IPS-18a (cell line): ENCODE results near the gene SIRT3.

Experiments
- H3K27ac ChIP-seq: one replicate; pipeline ENCODE4 v1.5.1; 2013; ENCODE audit warnings: low read length
- H3K27me3 ChIP-seq: one replicate; pipeline ENCODE4 v1.6.1; 2013; ENCODE audit warnings: mild to moderate bottlenecking, low read length; ENCODE audit not compliant: control insufficient read depth, insufficient read depth
- H3K36me3 ChIP-seq: one replicate; pipeline ENCODE4 v1.6.1; 2013; ENCODE audit warnings: low read depth, low read length; ENCODE audit not compliant: control insufficient read depth
- H3K4me1 ChIP-seq: one replicate; pipeline ENCODE4 v1.6.1; 2013; ENCODE audit warnings: low read depth, low read length; ENCODE audit not compliant: control insufficient read depth
- H3K4me3 ChIP-seq: one replicate; pipeline ENCODE4 v1.5.1; 2013; ENCODE audit warnings: low read length
- H3K9ac ChIP-seq: one replicate; pipeline ENCODE4 v1.6.1; 2013; ENCODE audit warnings: mild to moderate bottlenecking, low read length, moderate library complexity
- H3K9me3 ChIP-seq: one replicate; pipeline ENCODE4 v1.6.1; 2013; ENCODE audit warnings: low read depth, low read length; ENCODE audit not compliant: control insufficient read depth

Gene SIRT3

DNA sequence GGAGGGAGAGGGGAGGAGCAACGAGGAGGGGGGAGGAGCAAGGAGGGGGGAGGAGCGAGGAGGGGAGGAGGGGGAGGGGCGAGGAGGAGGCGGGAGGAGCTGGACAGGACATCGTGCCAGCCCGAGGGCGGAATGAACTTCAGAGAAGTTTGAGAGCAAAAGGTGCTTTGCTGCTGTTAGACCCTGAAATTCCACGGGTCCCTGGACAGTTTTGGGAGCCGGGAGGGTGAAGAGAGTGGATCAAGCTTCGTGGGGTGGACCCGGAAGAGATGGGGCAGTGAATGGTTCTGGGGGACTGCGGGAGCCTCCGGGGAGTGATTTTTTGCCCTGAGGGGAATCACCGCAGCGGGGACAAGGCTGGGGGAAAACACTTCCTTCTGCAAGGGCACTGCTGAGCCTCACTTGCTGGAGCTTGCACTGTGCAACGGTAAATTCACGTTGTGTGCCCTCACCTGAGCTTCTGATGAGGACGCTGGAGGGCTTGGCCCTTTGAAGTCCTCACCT is 31.4 kb upstream of the SIRT3 start:
- no peak overlapping the region for H3K27ac ChIP-seq
- no peaks in the 10 kb centered on the region for H3K9me3 ChIP-seq
- H3K36me3 ChIP-seq = no peaks in the 10 kb centered on the region
- H3K4me3 ChIP-seq = no peak overlapping the region
- peaks cover 9% of the 10 kb centered on the region for H3K4me1 ChIP-seq
- no peak overlapping the region for H3K9ac ChIP-seq
- H3K27me3 ChIP-seq = no peaks in the 10 kb centered on the region

DNA sequence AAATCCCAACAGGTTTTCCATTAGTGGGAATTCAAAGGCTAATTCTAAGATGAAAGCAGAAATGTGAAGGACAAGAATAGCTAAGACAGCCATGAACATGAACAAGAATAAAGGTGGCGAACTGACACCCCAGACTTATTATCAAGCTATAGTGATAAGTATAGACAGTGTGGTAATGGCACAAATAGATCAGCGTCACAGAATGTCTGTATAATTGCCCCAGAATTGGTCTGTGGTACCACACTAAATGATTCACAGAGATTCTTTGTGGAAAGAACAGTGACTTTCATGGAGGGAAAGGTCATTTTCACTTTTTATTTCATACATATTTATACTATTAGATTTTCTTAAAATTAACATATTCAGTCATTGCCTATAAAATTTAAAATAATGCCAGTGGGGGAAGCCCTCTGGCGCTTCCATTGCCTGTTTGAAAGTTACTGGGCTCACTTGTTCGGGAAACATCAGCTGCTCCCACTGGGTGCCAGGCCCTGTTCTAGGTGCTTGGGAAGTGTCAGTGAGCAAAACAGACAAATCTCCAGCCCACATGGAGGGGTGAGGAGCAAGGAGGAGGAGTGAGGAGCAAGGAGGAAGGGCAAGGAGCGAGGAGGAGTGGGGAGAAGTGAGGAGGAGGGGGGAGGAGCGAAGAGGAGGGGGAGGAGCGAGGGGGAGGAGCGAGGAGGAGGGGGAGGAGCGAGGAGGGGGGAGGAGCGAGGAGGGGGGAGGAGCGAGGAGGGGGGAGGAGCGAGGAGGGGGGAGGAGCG is 30.7 kb upstream of the SIRT3 start:
- no peaks in the 10 kb centered on the region for H3K9me3 ChIP-seq
- H3K27me3 ChIP-seq = no peaks in the 10 kb centered on the region
- no peak overlapping the region for H3K9ac ChIP-seq
- H3K27ac ChIP-seq = no peak overlapping the region
- H3K36me3 ChIP-seq = no peaks in the 10 kb centered on the region
- H3K4me3 ChIP-seq = no peak overlapping the region
- H3K4me1 ChIP-seq = peaks cover 9% of the 10 kb centered on the region

DNA sequence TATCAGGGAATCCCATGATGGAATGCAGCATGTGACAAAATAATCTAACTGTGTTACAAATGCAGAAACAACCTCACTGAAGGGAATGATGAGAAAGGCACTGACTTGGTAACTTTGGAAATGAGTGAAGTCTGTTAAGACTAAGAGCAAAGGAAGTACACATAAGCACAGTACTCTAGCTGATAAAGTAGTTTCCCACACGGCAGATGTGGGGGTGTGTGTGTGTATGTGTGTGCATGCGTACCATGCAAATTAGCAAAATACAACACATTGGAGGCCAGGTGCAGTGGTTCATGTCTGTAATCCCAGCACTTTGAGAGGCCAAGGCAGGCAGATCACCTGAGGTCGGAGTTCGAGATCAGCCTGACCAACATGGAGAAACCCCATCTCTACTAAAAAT is 25.5 kb upstream of the SIRT3 start:
- Histone ChIP-seq H3K27me3 (no peaks in the 10 kb centered on the region), H3K36me3 (no peaks in the 10 kb centered on the region), H3K9me3 (no peaks in the 10 kb centered on the region), H3K9ac (no peak overlapping the region), H3K4me1 (no peaks in the 10 kb centered on the region), H3K4me3 (no peak overlapping the region), H3K27ac (no peak overlapping the region)

DNA sequence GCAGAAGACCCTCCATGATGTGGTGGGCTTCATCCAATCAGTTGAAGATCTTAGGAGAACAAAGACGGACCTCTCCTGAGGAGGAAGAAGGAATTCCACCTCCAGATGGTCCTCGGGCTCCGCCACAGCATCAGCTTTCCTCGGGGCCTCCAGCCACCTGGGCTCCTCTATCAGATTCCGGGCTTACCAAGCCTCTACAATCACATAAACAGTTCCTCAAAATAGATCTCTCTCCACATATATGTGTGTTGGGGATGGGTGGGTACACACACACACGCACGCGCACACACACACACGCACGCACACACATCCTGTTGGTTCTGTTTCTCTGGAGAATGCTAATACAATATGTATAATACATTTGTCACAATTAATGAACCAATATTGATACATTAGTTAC is 23.3 kb upstream of the SIRT3 start:
- no peaks in the 10 kb centered on the region for H3K4me1 ChIP-seq
- no peaks in the 10 kb centered on the region for H3K27me3 ChIP-seq
- no peak overlapping the region for H3K27ac ChIP-seq
- no peaks in the 10 kb centered on the region for H3K9me3 ChIP-seq
- H3K36me3 ChIP-seq = no peaks in the 10 kb centered on the region
- no peak overlapping the region for H3K4me3 ChIP-seq
- no peak overlapping the region for H3K9ac ChIP-seq

DNA sequence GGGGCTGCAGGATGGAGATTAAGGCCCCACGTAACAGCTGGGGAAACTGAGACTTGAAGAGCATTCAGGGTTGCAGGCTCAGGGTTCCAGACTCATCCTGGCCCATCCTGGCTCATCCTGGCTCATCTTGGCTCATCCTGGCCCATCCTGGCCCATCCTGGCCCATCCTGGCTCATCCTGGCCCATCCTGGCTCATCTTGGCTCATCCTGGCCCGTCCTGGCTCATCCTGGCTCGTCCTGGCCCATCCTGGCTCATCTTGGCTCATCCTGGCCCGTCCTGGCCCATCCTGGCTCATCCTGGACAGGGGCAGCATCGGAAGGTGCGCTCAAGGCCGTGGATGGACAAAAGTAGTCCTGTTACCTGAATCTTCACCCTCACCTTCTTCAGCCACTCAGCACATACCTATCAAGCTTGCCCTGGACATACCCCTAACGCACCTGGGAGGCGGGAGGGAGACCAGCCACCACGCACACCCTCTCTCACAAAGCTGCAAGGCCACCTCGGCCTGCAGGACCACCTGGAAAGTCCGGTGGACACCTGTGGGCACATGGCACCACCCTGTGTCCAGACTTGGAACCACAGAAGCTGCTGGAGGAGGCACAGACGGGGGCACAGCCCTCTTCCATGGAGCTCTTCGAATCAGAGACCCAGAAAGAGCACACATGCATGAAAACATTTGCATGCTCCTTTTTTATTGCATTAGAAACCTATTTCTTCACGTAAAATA is 21.8 kb upstream of the SIRT3 start:
- Histone ChIP-seq H3K9me3 (no peaks in the 10 kb centered on the region), H3K27ac (no peak overlapping the region), H3K4me1 (no peaks in the 10 kb centered on the region), H3K4me3 (no peak overlapping the region), H3K36me3 (peaks cover 10% of the 10 kb centered on the region), H3K9ac (no peak overlapping the region), H3K27me3 (no peaks in the 10 kb centered on the region)

DNA sequence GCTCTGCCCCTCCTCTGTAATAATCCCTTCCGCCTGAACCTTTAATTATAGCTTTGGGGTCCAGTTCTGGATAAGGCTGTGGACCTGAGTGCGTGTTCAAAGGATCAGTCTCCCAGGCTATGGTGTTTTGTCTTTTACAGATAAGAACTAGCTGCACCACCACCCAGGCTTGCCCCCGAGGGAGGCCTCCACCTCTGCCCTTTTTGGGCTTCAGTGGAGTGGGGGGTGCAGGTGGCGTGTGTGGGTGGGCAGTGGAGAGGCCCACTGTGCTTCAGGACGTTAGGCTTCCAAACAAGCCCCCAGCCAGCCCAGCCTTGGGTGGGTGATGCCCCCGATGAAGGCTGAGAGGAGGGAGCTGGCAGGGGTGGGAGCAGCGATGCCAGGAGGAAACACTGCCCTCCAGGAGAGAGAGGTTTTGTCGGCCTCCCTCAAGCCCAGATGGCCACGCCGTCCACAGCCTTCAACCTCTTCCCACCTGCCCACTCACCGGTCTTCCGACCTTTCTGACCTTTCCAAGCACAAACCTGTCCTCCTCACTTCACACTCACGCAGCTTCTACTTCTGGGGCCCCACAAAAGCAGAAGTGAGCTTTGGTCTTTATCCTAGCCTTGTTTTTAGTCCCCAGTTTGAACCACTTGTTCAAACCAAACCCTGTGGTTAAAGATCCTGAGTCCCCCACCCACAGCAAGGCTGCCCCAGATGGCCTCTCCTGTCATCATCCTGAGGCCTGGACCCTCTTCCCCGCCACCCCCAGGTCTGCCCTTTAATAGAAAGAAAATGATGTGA is 21.0 kb upstream of the SIRT3 start:
- peaks cover 18% of the 10 kb centered on the region for H3K36me3 ChIP-seq
- H3K9ac ChIP-seq = no peak overlapping the region
- no peaks in the 10 kb centered on the region for H3K9me3 ChIP-seq
- H3K27me3 ChIP-seq = no peaks in the 10 kb centered on the region
- H3K4me1 ChIP-seq = no peaks in the 10 kb centered on the region
- no peak overlapping the region for H3K27ac ChIP-seq
- H3K4me3 ChIP-seq = no peak overlapping the region

DNA sequence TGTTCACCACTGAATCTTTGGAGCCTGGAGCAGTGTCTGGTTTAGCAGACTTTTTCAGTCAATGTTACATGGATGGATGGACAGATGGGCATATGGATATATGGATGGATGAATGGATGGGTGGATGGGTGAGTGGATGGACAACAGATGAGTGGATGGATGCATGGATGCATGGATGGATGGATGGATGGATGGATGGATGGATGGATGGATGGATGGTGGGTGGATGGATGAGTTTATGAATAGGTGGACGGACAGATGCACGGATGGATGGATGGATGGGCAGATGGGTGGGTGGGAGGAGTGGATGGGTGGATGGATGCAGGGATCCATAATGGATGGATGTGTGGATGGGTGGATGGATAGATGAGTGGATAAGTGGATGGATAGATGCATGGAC is 19.7 kb upstream of the SIRT3 start:
- Histone ChIP-seq H3K4me3 (no peak overlapping the region), H3K27ac (no peak overlapping the region), H3K9me3 (no peaks in the 10 kb centered on the region), H3K9ac (no peak overlapping the region), H3K36me3 (peaks cover 29% of the 10 kb centered on the region), H3K4me1 (peaks cover 3% of the 10 kb centered on the region), H3K27me3 (no peaks in the 10 kb centered on the region)

DNA sequence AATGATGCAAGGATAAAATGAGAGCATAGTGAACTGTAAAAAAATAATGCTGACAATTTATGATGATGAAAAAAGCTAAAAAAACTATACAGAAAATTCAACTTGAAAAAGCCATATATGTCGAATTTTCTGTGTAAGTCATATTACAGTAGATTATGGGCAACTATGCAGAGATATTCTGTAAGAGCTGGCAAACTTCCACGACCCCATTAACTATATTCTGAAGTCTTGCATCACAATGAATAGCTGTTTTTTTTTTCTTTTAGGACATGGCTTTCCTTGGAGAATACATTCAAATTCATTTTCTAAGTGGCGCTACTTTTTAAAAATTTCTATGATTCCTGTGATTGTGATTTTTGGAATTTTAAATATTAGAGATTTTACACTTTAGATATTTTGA is 19.0 kb upstream of the SIRT3 start:
- H3K4me1 ChIP-seq = peaks cover 3% of the 10 kb centered on the region
- H3K27ac ChIP-seq = no peak overlapping the region
- no peak overlapping the region for H3K4me3 ChIP-seq
- peaks cover 29% of the 10 kb centered on the region for H3K36me3 ChIP-seq
- no peak overlapping the region for H3K9ac ChIP-seq
- H3K9me3 ChIP-seq = no peaks in the 10 kb centered on the region
- H3K27me3 ChIP-seq = no peaks in the 10 kb centered on the region

DNA sequence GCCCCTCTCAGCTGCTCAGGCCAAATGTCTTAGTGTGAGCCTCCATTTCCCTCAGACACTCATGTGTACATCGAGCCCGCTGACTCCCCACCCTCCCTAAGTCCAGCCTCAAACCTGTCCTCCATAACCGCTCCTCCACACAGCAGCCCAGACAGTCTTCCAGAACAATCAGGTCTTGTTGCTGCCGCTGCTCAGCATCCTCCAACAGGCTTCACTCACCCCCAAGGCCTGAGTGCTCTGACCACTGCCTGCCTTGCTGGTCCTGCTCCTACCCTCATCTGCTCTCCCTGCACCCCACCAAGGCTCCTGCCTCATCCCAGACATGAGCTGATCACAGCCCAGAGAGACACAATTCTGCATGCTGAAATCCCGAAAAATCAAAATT is 17.7 kb upstream of the SIRT3 start:
- H3K36me3 ChIP-seq = peaks cover 33% of the 10 kb centered on the region
- no peak overlapping the region for H3K9ac ChIP-seq
- H3K4me1 ChIP-seq = peaks cover 3% of the 10 kb centered on the region
- no peaks in the 10 kb centered on the region for H3K27me3 ChIP-seq
- no peaks in the 10 kb centered on the region for H3K9me3 ChIP-seq
- H3K27ac ChIP-seq = no peak overlapping the region
- H3K4me3 ChIP-seq = no peak overlapping the region

DNA sequence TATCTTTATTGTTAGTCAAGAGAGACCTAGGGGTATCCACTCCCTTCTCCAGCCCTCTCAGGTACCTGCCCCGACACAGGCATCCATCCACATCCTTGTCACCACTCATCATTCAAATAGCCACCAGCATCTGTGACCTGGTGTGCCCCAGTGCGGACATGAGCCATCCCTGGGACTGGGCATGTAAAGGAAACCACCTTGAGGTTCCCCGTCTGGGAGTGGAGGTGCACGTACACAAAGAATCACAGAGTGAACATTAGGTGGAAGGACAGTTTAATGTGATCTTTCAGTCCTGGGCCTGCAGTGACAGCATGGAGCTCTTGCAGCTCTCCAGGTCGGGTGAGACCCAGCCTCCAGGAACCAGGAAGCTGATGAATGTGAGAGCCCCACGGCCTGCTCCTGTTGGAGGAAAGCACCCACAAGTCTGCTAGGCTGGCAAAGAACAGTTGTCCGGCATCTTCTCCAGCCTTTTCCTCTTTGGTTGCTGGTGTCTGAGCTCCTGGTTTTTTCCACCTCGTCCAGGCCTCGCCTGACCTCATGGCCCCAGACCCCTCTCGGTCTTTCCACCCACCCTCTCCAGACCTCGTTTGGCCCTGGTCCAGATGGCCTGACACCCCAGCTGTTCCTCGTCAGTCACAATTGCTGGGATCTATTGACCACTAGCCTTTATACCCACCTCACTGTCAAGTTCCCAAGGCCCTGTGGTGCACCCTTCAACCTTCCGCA is 17.2 kb upstream of the SIRT3 start:
- Histone ChIP-seq H3K9ac (no peak overlapping the region), H3K27ac (no peak overlapping the region), H3K9me3 (no peaks in the 10 kb centered on the region), H3K4me3 (no peak overlapping the region), H3K36me3 (peaks cover 39% of the 10 kb centered on the region), H3K4me1 (peaks cover 3% of the 10 kb centered on the region), H3K27me3 (no peaks in the 10 kb centered on the region)

DNA sequence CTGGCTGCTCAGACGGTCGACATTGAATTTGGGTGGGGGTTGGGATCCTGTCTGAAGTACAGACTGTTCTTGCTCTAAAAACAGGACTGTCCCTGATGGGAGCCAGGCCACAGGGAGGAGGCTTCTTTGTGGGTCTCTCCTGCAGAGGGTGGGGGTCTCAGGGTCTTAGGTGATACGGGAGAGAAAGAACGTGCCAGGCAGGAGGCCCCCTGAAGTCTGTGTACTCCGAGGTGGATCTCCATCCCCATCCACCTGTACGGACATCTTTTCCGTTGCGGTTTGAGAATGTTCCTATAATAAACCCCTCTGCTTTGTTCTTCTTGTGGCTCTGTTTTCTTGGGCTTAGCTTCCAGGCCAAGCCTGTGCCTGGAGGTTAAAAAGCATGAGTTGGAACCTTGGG is 16.5 kb upstream of the SIRT3 start:
- Histone ChIP-seq H3K4me1 (peaks cover 3% of the 10 kb centered on the region), H3K27me3 (no peaks in the 10 kb centered on the region), H3K27ac (no peak overlapping the region), H3K9ac (no peak overlapping the region), H3K36me3 (peaks cover 45% of the 10 kb centered on the region), H3K4me3 (no peak overlapping the region), H3K9me3 (no peaks in the 10 kb centered on the region)
